Stimulated activated naive B cell treated with anti-CD40 and anti-IgM and Interleukin-4, amounts not matched to agents 10 μg/mL and 1 μg/mL and 100 μg/mL, for 72 hours (primary cell): ENCODE results near the gene ANGPT4.

Experiments
- ATAC-seq, 2 donors: fragments of 150-1000 bp; cut with Tn5 transposase; replicated peaks; 2 replicates each; pipeline ENCODE4 v1.10.0; 2021; ENCODE audit warnings: moderate library complexity in 1 of 2
- DNase-seq: peaks from one replicate; pipeline ENCODE4 v3.0.0; 2021
- H3K27ac Mint-ChIP-seq: one replicate; pipeline ENCODE4 v1.8.0; 2022; ENCODE audit warnings: mild to moderate bottlenecking, mixed read lengths
- H3K27me3 Mint-ChIP-seq, 2 donors: one replicate each; pipeline ENCODE4 v1.8.0; 2022; ENCODE audit warnings: mixed read lengths in 2 of 2
- H3K36me3 Mint-ChIP-seq, 2 donors: one replicate each; pipeline ENCODE4 v1.8.0; 2022; ENCODE audit warnings: mixed read lengths in 2 of 2, mild to moderate bottlenecking in 1 of 2
- H3K4me1 Mint-ChIP-seq, 2 donors: one replicate each; pipeline ENCODE4 v1.8.0; 2022; ENCODE audit warnings: mixed read lengths in 2 of 2, mild to moderate bottlenecking in 1 of 2
- H3K4me3 Mint-ChIP-seq, 2 donors: one replicate each; pipeline ENCODE4 v1.8.0; 2022; ENCODE audit warnings: mild to moderate bottlenecking in 2 of 2, mixed read lengths in 2 of 2, moderate library complexity in 1 of 2
- H3K9me3 Mint-ChIP-seq, 2 donors: one replicate each; pipeline ENCODE4 v1.8.0; 2022; ENCODE audit warnings: mixed read lengths in 2 of 2, mild to moderate bottlenecking in 1 of 2

The ANGPT4 gene

GRCh38 chr20:845226-845868 is 70.8 kb downstream of the ANGPT4 start:
- peak overlapping the region; percentile 84 to 85 for H3K4me3 Mint-ChIP-seq
- DNase-seq (no peak), ATAC-seq (no peak)
- no peak overlapping the region for H3K27ac Mint-ChIP-seq
- H3K27me3 Mint-ChIP-seq: peaks cover 4 to 5% of the 10 kb centered on the region in 2 donors
- no peaks in the 10 kb centered on the region for H3K9me3 Mint-ChIP-seq
- peaks cover 0 to 9% of the 10 kb centered on the region in 2 donors for H3K36me3 Mint-ChIP-seq
- peaks cover 27 to 53% of the 10 kb centered on the region in 2 donors for H3K4me1 Mint-ChIP-seq

DNA sequence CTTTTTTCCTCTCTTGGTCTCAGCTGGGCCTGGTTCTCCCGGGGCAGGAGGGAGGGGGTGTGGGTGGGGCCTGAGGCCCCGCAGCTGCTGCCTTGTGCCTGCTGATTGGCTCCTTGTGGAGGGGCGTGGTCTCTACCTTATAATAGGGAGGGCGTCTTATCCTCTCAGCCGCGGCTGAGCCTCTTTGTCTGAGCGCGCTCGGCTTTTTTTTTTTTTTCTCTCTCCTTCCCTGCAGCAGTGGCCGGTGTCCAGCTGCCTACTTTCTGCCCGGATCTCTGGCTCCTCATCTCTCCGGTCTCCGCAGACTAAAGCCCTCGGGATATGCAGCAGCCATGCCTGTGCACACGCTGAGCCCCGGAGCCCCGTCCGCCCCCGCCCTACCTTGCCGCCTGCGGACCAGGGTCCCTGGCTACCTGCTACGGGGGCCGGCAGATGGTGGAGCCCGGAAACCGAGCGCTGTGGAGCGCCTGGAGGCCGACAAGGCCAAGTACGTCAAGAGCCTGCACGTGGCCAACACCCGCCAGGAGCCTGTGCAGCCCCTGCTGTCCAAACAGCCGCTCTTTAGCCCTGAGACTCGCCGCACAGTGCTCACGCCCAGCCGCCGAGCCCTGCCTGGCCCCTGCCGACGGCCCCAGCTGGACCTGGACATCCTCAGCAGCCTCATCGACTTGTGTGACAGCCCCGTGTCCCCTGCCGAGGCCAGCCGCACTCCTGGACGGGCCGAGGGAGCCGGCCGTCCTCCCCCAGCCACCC is 71.5 kb downstream of the ANGPT4 start:
- Mint-ChIP-seq H3K27ac (peak overlapping the region; percentile 63), H3K9me3 (no peaks in the 10 kb centered on the region), H3K27me3 (peaks cover 4 to 5% of the 10 kb centered on the region in 2 donors), H3K36me3 (peaks cover 0 to 12% of the 10 kb centered on the region in 2 donors), H3K4me1 (peaks cover 29 to 53% of the 10 kb centered on the region in 2 donors), H3K4me3 (peak overlapping the region; percentile 84 to 85)
- ATAC-seq (peak; percentile 93 to 95), DNase-seq (peak; percentile 68)

DNA sequence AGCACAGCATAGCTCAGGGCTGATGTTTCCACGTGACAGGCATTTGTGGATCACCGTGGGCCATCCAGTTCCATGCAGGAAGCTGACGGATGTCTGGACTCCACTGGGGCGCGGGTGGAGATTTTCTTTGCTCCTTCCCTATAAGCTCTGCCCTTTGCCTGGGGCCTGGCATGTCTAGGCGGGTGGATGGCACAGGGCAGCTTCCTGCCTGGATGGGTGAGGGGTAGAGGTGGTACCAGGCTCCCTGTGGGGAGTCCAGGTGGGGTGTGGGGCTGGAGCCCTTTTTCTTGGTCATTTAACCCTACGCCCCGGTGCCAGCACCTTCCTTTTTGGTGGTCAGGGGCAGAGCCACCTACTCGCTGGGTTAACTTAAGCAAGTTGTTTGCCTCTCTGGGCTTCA is 72.2 kb downstream of the ANGPT4 start:
- peaks cover 29 to 53% of the 10 kb centered on the region in 2 donors for H3K4me1 Mint-ChIP-seq
- H3K27ac Mint-ChIP-seq: no peak overlapping the region
- ATAC-seq (no peak), DNase-seq (no peak)
- H3K9me3 Mint-ChIP-seq: no peaks in the 10 kb centered on the region
- H3K27me3 Mint-ChIP-seq: peaks cover 4 to 5% of the 10 kb centered on the region in 2 donors
- H3K36me3 Mint-ChIP-seq: peaks cover 0 to 12% of the 10 kb centered on the region in 2 donors
- H3K4me3 Mint-ChIP-seq: no peak overlapping the region

GRCh38 chr20:842547-842940 is 73.6 kb downstream of the ANGPT4 start:
- Mint-ChIP-seq H3K4me1 (peaks cover 31 to 50% of the 10 kb centered on the region in 2 donors), H3K4me3 (no peak overlapping the region), H3K9me3 (peaks cover 3 to 5% of the 10 kb centered on the region in 2 donors)

GRCh38 chr20:841568-842546 is 74.3 kb downstream of the ANGPT4 start:
- peaks cover 4 to 5% of the 10 kb centered on the region in 2 donors for H3K27me3 Mint-ChIP-seq
- H3K36me3 Mint-ChIP-seq: peaks cover 4 to 20% of the 10 kb centered on the region in 2 donors
- H3K27ac Mint-ChIP-seq: peak overlapping the region; percentile 65
- DNase-seq (no peak), ATAC-seq (no peak)
- peaks cover 28 to 49% of the 10 kb centered on the region in 2 donors for H3K4me1 Mint-ChIP-seq
- H3K9me3 Mint-ChIP-seq: peaks cover 5% of the 10 kb centered on the region in 2 donors
- peak overlapping the region; percentile 73 to 78 for H3K4me3 Mint-ChIP-seq

More at GRCh38 chr20:842547-842940, 73.6 kb downstream of the ANGPT4 start:
- ATAC-seq (no peak), DNase-seq (no peak)
- H3K36me3 Mint-ChIP-seq: peaks cover 4 to 20% of the 10 kb centered on the region in 2 donors
- H3K27ac Mint-ChIP-seq: no peak overlapping the region
- peaks cover 4 to 5% of the 10 kb centered on the region in 2 donors for H3K27me3 Mint-ChIP-seq

DNA sequence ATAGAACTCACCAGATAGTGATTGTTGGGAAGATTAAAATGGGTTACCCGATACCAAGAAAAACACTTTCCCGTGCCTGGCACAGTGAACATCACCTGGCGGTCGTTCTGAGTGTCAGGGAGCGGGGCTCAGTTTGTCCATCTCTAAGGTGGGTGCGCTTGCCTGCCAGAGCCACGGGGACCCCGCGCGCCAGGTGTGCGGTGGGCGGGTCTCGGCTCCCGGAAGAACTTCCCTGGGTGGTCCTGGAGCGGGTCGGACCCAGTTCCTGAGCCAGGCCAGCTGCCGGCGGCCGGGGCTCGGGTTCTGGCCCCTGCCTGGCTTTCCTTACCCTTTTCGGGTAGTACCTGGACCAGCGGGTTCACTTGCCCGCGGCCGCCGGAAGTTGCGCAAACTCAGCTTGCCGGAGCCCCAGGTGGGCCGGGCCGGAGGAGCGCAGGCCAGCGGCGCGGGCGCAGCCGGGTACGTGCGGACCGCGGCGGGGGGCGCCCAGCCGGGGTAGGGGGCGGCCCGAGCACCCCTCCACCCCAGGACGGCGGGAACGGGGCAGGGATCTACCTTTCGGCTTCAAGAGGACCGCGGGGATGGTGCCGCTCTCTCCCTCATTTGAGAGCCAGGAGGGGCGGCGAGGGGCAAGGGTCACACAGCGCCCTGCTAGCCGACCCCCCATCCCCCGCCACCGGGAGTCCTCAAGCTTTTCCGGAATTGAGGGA is 75.1 kb downstream of the ANGPT4 start:
- H3K9me3 Mint-ChIP-seq: peaks cover 5% of the 10 kb centered on the region in 2 donors
- no peak overlapping the region for H3K27ac Mint-ChIP-seq
- ATAC-seq (no peak), DNase-seq (no peak)
- H3K4me1 Mint-ChIP-seq: peaks cover 25 to 49% of the 10 kb centered on the region in 2 donors
- H3K4me3 Mint-ChIP-seq: peak overlapping the region; percentile 73 to 78
- peaks cover 4 to 15% of the 10 kb centered on the region in 2 donors for H3K36me3 Mint-ChIP-seq
- peaks cover 4 to 5% of the 10 kb centered on the region in 2 donors for H3K27me3 Mint-ChIP-seq

DNA sequence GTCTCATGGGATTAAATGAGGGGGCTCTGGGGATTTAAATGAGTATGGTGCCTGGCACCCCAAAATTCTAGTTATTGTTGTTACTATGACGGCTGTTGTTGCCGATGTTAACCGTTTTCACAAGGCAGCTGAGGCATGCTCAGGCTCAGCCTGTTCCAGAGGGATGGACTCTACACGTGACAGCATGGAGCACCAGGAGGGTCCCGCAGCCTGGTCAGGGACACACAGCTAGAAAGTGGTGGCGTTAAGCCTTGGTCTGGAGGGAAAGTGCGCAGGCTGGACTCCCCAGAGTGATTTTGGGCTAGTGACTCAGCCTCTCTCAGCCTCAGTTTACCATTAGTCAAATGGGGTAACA is 75.7 kb downstream of the ANGPT4 start:
- DNase-seq (no peak), ATAC-seq (no peak)
- peaks cover 4 to 5% of the 10 kb centered on the region in 2 donors for H3K27me3 Mint-ChIP-seq
- no peak overlapping the region for H3K27ac Mint-ChIP-seq
- H3K36me3 Mint-ChIP-seq: peaks cover 4 to 14% of the 10 kb centered on the region in 2 donors
- peak overlapping the region; percentile 63 to 78 for H3K4me3 Mint-ChIP-seq
- peaks cover 23 to 48% of the 10 kb centered on the region in 2 donors for H3K4me1 Mint-ChIP-seq
- peaks cover 5% of the 10 kb centered on the region in 2 donors for H3K9me3 Mint-ChIP-seq

- no peak for ATAC-seq
- H3K9me3 Mint-ChIP-seq: peaks cover 5% of the 10 kb centered on the region in 2 donors
- H3K27ac Mint-ChIP-seq: no peak overlapping the region
- H3K4me3 Mint-ChIP-seq: peak overlapping the region in 1 of 2 donors; percentile 40
- peaks cover 4 to 5% of the 10 kb centered on the region in 2 donors for H3K27me3 Mint-ChIP-seq
- peaks cover 4 to 14% of the 10 kb centered on the region in 2 donors for H3K36me3 Mint-ChIP-seq
- no peak for DNase-seq
- H3K4me1 Mint-ChIP-seq: peaks cover 29 to 48% of the 10 kb centered on the region in 2 donors
Measured at GRCh38 chr20:839626-840025, 76.5 kb downstream of the ANGPT4 start.

DNA sequence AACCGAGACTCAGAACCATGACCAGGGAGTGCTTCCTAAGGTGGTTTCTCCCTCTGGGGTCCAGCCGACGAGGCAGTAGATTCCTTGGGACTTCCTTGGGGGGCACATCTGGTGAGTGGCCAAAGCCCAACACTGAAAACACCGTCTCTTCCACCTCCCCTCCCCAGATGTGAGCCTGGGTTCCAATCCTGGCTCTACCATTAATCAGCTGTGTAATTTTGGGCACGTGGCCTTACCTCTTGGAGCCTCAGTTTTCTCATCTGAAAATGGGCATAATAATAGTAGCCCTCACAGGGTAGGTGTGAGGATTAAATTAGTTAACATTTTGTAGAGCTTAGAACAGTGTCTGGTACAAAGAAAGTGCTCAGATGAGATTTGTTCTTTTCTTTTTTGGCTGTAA is 77.1 kb downstream of the ANGPT4 start:
- no peak for DNase-seq
- Mint-ChIP-seq H3K9me3 (peaks cover 5% of the 10 kb centered on the region in 2 donors), H3K4me3 (no peak overlapping the region), H3K36me3 (peaks cover 4 to 14% of the 10 kb centered on the region in 2 donors), H3K27me3 (peaks cover 4 to 5% of the 10 kb centered on the region in 2 donors), H3K27ac (no peak overlapping the region), H3K4me1 (peaks cover 31 to 48% of the 10 kb centered on the region in 2 donors)
- no peak for ATAC-seq

DNA sequence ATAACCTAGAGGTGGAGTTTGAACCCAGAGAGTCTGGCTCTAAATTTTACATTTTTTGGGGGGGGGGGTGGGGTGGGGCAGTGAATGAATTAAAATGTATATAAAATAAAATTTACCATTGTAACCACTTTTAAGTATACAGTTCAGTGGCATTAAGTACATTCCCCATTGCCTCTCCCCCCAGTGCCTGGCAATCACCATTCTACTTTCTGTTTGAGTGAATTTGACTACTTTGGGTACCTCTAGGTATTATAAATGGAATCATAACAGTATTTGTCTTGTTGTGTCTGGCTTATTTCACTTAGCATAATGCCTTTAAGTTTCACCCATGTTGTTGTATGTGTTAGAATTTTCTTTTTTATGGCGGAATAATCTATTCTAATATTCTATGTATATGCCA is 79.9 kb downstream of the ANGPT4 start:
- peaks cover 34 to 46% of the 10 kb centered on the region in 2 donors for H3K4me1 Mint-ChIP-seq

DNA sequence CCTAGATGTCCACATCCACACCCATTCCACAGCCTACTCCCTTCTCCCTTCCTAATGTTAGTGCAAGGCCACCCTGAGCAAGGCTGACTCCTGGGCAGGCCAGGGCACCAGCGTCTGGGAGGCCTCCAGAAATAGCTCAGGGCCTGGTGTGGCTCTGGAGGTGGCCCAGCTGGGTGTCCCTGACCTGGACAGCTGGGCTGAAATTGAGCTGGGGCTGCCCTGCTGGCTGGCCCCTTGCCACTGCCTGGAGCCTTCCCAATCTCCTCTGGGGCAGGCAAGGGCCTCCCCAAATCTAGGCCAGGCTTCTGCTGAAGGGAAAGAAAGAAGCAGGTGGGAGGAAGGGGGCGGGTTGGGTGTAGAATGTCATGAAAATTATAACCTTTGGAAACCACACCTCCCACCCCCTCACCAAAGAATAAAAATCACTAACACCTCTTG is 80.5 kb downstream of the ANGPT4 start:
- Mint-ChIP-seq H3K4me1 (peaks cover 34 to 46% of the 10 kb centered on the region in 2 donors), H3K9me3 (peaks cover 5% of the 10 kb centered on the region in 2 donors), H3K36me3 (peaks cover 4 to 14% of the 10 kb centered on the region in 2 donors), H3K27ac (no peak overlapping the region), H3K4me3 (peak overlapping the region; percentile 49 to 61), H3K27me3 (no peaks in the 10 kb centered on the region)
- ATAC-seq (no peak), DNase-seq (no peak)

More for the DNA sequence above, 79.9 kb downstream of the ANGPT4 start:
- peaks cover 5% of the 10 kb centered on the region in 2 donors for H3K9me3 Mint-ChIP-seq
- H3K27ac Mint-ChIP-seq: peak overlapping the region; percentile 68
- DNase-seq (no peak), ATAC-seq (no peak)
- no peaks in the 10 kb centered on the region for H3K27me3 Mint-ChIP-seq
- peak overlapping the region in 1 of 2 donors; percentile 14 for H3K4me3 Mint-ChIP-seq
- peaks cover 4 to 14% of the 10 kb centered on the region in 2 donors for H3K36me3 Mint-ChIP-seq

GRCh38 chr20:834151-834746 is 81.9 kb downstream of the ANGPT4 start:
- ATAC-seq: no peak

More at GRCh38 chr20:834151-834746, 81.9 kb downstream of the ANGPT4 start:
- Mint-ChIP-seq H3K4me3 (peak overlapping the region; percentile 94 to 97), H3K36me3 (peaks cover 4 to 11% of the 10 kb centered on the region in 2 donors), H3K27ac (peak overlapping the region; percentile 94), H3K9me3 (peaks cover 5% of the 10 kb centered on the region in 2 donors), H3K27me3 (no peaks in the 10 kb centered on the region), H3K4me1 (peaks cover 32 to 46% of the 10 kb centered on the region in 2 donors)
- no peak for DNase-seq
